HepG2 (cell line): ENCODE results near the gene PEX14. TPM values are rescaled to one million over a fixed set of nuclear protein-coding genes. Genes with fewer than 3 reads are reported as not detected.
A peak's percentile ranks its signal among the peaks of the same experiment; 100 is the strongest.

Source experiments
- DPF2 ChIP-seq: sonication (generic); formaldehyde crosslinking; IDR thresholded peaks from 2 replicates; pipeline ENCODE4 v1.4.0; 2020; ENCODE audit warnings: mild to moderate bottlenecking, low read depth, missing genetic modification reagents, borderline replicate concordance
- DZIP1 ChIP-seq: sonication (generic); formaldehyde crosslinking; IDR thresholded peaks from 2 replicates; pipeline ENCODE4 v1.5.0; 2020; ENCODE audit warnings: mild to moderate bottlenecking, missing genetic modification reagents
- FOSL2 ChIP-seq: sonication (generic); formaldehyde crosslinking; IDR thresholded peaks from 2 replicates; pipeline ENCODE4 v1.4.0; 2020; ENCODE audit warnings: missing genetic modification reagents
- FOXP1 ChIP-seq, 2 experiments: fragments of 450-650 bp in 1 of 2; IDR thresholded peaks; 2 replicates each; pipeline ENCODE4 v1.6.1; 2017 to 2018; ENCODE audit warnings: antibody characterized with exemption in 1 of 2
- HDAC2 ChIP-seq: sonication (generic); formaldehyde crosslinking; IDR thresholded peaks from 2 replicates; pipeline ENCODE4 v1.4.0; 2020; ENCODE audit warnings: missing genetic modification reagents
- NCOA1 ChIP-seq: sonication (generic); formaldehyde crosslinking; IDR thresholded peaks from 2 replicates; pipeline ENCODE4 v1.9.0; 2021; ENCODE audit warnings: missing genetic modification reagents
- NFE2L2 ChIP-seq: fragments of 150-350 bp; IDR thresholded peaks from 2 replicates; pipeline ENCODE4 v1.6.1; 2014; ENCODE audit warnings: low read length
- POLR2A ChIP-seq, 2 experiments: IDR thresholded peaks; 2 replicates each; pipeline ENCODE4 v1.6.1; 2011; ENCODE audit warnings: low read depth in 2 of 2, low read length in 2 of 2, mild to moderate bottlenecking in 1 of 2, moderate library complexity in 1 of 2; ENCODE audit not compliant: insufficient read depth in 1 of 2
- TRIM24 ChIP-seq: sonication (generic); formaldehyde crosslinking; IDR thresholded peaks from 2 replicates; pipeline ENCODE4 v1.8.0; 2022; ENCODE audit warnings: mild to moderate bottlenecking, missing genetic modification reagents
- ZBTB33 ChIP-seq: sonication (generic); formaldehyde crosslinking; IDR thresholded peaks from 2 replicates; pipeline ENCODE4 v1.4.0; 2020; ENCODE audit warnings: missing genetic modification reagents
- ZBTB37 ChIP-seq: sonication (generic); formaldehyde crosslinking; IDR thresholded peaks from 2 replicates; pipeline ENCODE4 v1.4.0; 2020; ENCODE audit warnings: mild to moderate bottlenecking, missing genetic modification reagents
- ZNF20 ChIP-seq: sonication (generic); formaldehyde crosslinking; IDR thresholded peaks from 2 replicates; pipeline ENCODE4 v1.4.0; 2020; ENCODE audit warnings: mild to moderate bottlenecking, moderate library complexity, missing genetic modification reagents
- polyA plus RNA-seq, 8 experiments: library from polyadenylated mRNA; depleted of rRNA in 3 of 8; stranded (reverse) in 7 of 8; unstranded in 1 of 8; fragments of >200 nt; fragmentation: Illumina TruSeq in 4 of 8; extraction: Trizol in 4 of 8; gene quantifications; 2 replicates each; pipeline versions ENCODE4 v1.2.1 to v1.2.3, GENCODE V29; 2011 to 2016; ENCODE audit warnings: low read depth in 4 of 8, missing spikeins in 1 of 8, mixed read lengths in 1 of 8; ENCODE audit not compliant: insufficient read depth in 1 of 8
- total RNA-seq, 5 experiments: library from RNA; depleted of rRNA; stranded (reverse); fragments of >200 nt; fragmentation: Illumina TruSeq; extraction: Trizol; gene quantifications; 2 replicates each; pipeline ENCODE4 v1.2.3, GENCODE V29; 2016; ENCODE audit warnings: low read depth in 1 of 5
- TF ChIP-seq, protein P1 (sequence below): sonication (generic); formaldehyde crosslinking; IDR thresholded peaks from 2 replicates; pipeline ENCODE4 v1.4.0; 2020; ENCODE audit warnings: mild to moderate bottlenecking, missing genetic modification reagents
- TF ChIP-seq, protein P2 (sequence below): sonication (generic); formaldehyde crosslinking; IDR thresholded peaks from 2 replicates; pipeline ENCODE4 v1.5.0; 2020; ENCODE audit warnings: mild to moderate bottlenecking, missing genetic modification reagents

Gene PEX14
- total and polyA plus RNA-seq, 2 of the 13 experiments (the other 11 are each of a cell fraction or from before 2014, with no cell fraction given): 6.5 to 9.9 TPM

DNA sequence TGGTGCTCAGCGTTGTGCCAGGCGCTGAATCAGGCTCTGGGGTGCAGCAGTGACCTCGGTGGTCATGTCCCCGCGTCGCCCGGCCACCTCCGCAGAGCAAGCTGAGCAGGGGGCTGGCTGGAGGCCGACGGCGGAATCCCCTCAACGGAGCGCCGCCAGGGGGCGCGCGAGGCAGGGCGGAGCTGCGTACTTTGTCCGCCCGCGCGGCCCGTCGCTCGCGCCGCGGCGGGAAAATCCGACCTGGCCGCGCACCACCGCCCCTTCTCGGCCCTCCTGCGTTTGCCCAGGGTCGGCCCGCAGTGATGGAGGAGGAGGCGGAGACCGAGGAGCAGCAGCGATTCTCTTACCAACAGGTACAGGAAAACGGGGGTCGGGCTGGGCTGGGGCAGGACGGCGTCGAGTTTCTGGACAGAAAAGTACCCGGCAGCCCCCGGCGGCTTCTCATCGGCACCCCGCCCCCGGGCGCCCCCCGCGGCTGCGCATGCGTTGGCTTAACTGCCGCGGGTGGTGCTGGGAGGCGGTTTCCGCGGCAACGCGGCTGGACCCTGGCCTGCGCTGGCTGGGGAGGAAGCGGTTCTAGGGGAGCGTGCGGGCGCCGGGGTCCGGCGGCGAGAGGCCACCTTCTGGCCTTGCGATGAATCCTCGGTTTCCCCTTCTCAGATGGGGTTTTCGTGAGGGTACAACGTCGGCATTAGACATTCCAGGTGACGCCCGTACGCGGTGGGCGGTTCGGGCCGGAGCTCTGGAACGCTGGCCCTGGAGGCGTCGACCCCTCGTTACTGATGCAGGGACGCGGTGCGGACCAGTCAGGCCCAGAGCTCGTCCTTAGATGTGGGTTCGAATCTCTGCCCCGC is 44.3 kb upstream of the PEX14 start, which contains the start of gene CENPS (continued):
- TF ChIP-seq DZIP1 (CRISPR knock-in tag) (peak; percentile 98), NCOA1 (CRISPR knock-in tag) (peak; percentile 69; the same call in 1 of the 2 replicates), ZBTB37 (CRISPR knock-in tag) (no peak), NFE2L2 (no peak), POLR2A (IDR thresholded peaks at IDR 0.05; ENCODE audit: insufficient read depth in 1 of 2, low read depth in 2 of 2, low read length in 2 of 2) (peak; percentile 73 to 87), DPF2 (CRISPR knock-in tag) (no peak), FOXP1 (IDR thresholded peaks at IDR 0.05) (no peak), FOXP1 (CRISPR knock-in tag; IDR thresholded peaks at IDR 0.05) (no peak), ZBTB33 (CRISPR knock-in tag) (peak; percentile 49; the same call in 1 of the 2 replicates), HDAC2 (CRISPR knock-in tag) (peak; percentile 81), TRIM24 (CRISPR knock-in tag) (no peak), ZNF20 (CRISPR knock-in tag) (no peak), FOSL2 (no peak)
- TF ChIP-seq, protein P1, sequence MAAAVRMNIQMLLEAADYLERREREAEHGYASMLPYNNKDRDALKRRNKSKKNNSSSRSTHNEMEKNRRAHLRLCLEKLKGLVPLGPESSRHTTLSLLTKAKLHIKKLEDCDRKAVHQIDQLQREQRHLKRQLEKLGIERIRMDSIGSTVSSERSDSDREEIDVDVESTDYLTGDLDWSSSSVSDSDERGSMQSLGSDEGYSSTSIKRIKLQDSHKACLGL (CRISPR knock-in tag): peak; percentile 90
- TF ChIP-seq, protein P2, sequence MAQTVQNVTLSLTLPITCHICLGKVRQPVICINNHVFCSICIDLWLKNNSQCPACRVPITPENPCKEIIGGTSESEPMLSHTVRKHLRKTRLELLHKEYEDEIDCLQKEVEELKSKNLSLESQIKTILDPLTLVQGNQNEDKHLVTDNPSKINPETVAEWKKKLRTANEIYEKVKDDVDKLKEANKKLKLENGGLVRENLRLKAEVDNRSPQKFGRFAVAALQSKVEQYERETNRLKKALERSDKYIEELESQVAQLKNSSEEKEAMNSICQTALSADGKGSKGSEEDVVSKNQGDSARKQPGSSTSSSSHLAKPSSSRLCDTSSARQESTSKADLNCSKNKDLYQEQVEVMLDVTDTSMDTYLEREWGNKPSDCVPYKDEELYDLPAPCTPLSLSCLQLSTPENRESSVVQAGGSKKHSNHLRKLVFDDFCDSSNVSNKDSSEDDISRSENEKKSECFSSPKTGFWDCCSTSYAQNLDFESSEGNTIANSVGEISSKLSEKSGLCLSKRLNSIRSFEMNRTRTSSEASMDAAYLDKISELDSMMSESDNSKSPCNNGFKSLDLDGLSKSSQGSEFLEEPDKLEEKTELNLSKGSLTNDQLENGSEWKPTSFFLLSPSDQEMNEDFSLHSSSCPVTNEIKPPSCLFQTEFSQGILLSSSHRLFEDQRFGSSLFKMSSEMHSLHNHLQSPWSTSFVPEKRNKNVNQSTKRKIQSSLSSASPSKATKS: no peak
